Activated effector memory CD4-positive, alpha-beta T cell treated with anti-CD3 and anti-CD28 coated beads, Interleukin-2, amount 50 U/mL, for 16 hours (primary cell): Measurements from ENCODE around the gene ASB18.
"Not testable (repeated sequence)": the region's sequence is repeated elsewhere in the genome, so short reads cannot be mapped to it uniquely, and the experiment has no call there.

Experiments
- DNase-seq: peaks from one replicate; pipeline ENCODE4 v3.0.0-alpha.2; 2020

The ASB18 gene

DNA sequence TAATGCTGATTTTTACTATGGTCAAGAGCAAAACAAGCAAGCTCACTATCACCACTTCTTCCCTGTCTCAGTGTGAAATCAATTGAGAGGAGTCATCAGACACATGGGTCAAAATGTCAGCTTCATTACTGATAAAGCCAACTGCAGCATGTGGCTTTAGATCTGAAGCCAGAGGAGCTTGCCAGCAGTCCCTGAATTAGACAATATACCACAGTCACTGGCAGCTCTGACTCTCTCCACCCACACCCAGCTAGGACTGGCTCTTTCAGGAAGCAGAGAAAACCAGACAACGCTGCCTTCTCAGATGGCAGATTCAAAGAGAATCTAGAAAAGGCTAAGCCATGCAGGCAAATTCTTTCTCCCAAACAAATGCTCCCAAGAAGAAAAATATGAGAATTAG is 20.0 kb upstream of the ASB18 start:
- DNase-seq, result no peak

DNA sequence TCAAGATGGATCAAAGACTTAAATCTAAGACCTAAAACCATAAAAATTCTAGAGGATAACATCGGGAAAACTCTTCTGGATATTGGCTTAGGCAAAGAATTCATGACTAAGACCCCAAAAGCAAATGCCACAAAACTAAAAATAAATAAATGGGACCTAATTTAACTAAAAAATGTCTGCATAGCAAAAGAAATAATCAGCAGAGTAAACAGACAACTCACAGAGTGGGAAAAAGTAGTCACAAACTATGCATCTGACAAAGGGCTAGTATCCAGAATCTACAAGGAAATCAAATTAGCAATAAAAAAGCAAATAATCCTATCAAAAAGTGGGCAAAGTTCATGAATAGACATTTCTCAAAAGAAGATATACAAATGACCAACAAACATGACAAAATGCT is 18.2 kb upstream of the ASB18 start:
- no peak for DNase-seq

DNA sequence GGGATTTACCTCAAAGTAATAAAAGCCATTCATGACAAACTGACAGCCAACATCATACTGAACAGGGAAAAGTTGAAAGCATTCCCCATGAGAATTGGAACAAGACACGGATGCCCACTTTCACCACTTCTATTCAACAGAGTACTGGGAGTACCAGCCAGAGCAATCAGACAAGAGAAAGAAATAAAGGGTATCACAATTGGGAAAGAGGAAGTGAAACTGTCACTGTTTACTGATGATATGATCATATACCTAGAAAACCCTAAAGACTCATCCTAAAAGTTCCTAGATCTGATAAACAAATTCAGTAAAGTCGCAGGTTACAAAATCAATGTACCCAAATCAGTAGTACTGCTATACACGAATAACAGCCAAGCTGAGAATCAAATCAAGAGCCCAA is 17.2 kb upstream of the ASB18 start:
- DNase-seq, result no peak

DNA sequence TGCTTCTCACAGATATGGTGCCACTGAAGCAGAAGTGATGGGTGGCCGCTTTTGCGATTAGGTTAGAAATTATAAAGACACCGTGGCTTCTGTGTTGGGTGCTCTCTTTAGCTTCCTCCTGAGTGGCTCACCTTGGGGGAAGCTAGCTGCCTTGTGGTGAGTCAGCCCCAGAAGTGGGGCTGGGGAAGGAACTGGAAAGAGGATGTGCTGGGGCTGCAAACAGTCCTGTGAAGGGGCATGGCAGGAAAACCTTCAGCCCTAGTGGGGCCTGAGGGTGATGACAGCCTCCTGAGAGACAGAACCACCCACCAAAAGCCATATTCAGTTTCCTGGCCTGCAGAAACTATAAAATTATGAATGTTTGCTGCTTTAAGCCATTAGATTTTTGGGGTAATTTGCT is 8.9 kb upstream of the ASB18 start:
- no peak for DNase-seq

DNA sequence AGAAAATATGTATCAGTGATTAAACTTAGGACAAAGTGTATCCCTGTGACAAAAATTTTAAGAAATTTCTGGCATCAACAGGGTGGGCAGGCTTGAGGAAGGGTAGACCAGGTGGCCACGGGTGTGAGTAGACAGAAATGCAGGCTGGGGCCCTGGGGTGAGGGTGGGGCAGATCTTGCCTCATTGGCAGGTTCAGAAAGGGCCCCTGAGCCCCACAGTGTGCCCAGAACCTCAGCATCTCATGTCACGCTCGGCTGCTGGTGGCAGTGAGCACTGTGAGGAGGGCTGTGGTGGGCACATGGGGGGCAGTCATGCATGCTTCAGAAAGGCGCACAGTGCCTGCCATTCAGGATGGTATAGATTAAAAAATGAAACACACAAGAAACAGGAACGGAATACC is 7.6 kb upstream of the ASB18 start:
- DNase-seq, result no peak

DNA sequence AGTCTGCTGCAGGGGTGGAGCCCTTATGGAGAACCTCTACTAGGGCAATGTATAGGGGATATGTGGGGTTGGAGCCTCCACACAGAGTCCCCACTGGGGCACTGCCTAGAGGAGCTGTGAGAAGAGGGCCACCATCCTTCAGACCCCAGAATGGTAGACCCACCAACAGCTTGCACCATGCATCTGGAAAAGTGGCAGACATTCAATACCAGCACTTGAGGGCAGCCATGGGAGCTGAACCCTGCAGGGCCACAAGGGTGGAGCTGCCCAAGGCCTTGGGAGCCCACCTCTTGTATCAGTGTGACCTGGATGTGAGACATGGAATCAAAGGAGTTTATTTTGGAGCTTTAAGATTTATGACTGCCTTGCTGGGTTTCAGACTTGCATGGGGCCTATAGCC is 5.7 kb upstream of the ASB18 start:
- DNase-seq, result not testable (repeated sequence)

DNA sequence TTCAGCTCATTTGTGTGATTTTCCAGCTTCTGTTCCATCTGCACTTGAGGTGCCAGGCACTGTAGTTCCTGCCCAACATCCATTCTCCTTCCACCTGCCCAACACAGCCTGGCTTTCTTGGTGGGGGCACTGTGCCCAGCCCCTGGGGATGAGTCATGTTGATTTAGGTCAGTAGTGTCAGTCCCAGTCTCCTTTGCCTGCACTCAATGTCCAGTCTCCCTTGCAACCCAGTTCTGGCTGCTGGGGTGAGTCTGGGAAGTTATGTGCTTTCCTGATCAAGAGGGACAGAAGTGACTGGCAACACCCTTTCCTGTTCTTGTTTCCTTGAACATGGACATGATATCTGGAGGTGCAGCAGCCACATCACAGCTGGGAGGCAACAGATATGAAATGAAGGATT is 1.5 kb upstream of the ASB18 start:
- no peak for DNase-seq

DNA sequence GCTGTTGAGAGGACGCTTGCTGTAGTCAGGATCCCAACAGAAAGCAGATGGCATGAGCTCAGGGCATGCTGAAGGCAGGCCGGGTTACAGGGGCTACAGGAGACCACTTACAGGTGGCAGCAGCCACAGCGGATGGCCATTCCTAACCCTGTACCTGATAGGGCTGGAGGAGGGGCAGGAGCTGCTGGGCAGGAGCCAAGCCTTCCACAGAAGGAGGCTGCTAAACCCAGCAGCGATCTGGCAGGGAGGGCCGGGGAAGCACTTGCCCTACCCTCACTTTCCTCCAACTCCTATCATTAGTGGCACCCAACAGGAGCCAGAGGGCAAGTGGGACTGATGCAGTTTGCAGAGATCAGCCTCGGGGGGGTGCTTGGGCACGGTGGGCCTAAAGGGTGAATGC is 2.0 kb downstream of the ASB18 start:
- no peak for DNase-seq

DNA sequence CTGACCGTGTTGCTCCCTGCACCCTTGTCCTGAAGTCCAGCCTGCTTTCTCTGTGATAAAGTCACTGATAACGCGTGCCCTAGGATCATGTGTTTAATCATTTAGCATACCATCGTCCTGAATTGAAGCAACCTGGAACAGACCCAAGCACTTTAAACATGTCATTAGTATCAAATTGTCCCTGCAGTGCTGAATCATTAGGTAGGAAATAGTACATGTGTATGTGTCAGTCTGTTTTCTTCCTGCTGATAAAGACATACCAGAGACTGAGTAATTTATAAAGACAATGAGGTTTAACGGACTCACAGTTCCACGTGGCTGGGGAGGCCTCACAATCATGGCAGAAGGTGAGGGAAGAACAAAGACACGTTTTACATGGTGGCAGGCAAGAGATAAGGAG is 2.8 kb downstream of the ASB18 start:
- DNase-seq, result no peak

DNA sequence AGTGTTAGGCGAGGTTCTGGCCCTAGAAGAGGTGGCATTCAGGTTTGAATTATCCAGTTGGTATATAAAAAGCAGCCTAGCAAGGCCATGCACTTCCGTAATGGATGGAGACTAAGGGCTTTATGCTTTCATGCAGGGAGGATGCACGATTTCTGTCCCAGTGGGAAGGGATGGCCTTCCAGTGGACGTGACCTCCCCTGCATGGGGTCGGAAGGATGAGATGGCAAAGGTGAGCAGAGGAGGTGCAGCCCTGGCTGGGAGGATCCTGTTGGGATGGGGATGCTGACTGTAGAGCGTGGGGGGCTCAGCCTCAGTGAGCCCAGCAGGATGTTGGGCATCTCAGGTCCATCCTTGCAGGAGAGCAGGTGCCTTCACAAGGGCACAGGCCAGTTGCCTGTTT is 4.8 kb downstream of the ASB18 start:
- no peak for DNase-seq

DNA sequence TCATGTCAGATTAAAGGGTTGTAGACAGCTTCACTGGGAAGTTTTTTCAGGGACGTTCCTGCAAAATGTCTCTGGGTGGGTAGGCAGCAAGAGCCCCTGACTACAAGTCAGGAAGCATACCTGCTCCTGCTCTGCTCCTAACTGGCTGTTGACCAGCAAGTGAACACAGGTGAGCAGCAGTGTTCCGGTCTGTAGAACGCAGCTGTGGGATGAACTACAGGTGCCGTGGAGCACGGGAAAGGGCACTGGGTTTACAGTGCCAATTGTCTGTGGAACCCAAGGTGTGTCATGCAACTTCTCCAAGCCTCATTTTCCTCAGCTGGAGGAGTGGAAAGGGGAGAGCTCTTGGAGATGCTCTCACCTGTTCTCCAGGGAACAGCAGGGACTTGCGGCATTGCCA is 6.6 kb downstream of the ASB18 start:
- DNase-seq, result no peak

DNA sequence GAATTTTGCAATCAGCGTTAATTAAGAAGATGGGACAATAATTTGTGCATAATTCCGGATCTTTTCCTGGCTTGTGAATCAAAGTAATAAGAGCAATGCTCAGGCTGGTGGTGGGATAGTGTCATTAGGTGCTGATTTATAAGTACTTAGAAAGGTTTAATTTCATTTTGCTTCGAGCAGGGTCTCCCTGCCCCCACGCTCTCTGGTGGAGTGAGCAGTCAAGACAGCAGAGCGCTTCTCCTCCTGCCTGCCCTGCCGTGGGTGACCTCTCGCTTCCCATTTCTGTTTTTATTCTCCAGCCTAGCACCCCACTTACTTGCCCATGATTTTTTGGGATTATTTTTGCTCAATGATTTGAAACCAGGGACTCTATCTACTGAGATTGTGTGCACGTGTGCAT is 7.1 kb downstream of the ASB18 start:
- no peak for DNase-seq

DNA sequence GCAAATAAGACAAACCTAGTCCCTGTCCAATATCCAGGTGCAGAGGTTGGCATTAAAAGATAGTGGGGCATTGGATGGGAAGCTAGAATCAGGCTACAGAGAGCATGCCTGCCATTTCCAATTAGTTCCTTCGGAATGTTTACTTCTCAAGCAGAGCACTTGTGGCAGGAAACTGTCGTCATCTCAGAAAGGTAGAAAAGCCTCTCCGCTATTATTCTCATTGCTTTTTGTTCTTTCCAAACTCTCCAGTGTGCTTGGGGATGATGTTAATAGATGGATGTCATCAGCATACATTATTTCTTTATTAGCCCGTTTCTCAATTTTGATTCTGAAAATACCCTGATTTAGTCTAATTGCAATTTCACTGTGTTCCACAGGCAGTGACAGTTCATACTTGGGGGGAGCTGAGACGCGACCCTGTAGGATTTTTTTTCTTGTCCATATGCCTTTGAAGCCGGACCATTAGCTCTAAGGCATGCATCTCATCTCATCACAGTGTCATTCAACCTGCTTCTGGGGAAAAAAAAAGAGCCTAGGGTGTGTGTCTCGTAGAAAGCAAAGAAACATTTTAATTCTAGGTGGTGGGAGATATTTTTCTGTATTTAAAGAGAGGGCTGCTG is 7.7 kb downstream of the ASB18 start:
- no peak for DNase-seq

DNA sequence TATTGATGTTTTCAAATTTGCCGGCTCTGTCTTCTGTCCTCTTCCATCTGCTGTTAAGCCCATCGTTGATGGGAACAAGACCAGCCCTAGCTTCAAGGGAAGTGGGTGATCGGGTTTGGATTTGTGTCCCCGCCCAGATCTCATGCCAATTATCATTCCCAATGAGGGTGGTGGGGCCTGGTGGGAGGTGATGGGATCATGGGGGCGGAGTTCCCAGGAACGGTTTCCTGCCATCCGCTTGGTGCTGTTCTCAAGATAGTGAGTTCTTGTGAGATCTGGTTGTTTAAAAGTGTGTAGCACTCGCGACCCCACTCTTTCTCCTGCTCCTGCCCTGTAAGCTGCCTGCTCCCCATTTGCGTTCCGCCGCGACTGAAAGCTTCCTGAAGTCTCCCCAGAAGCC is 9.5 kb downstream of the ASB18 start:
- DNase-seq, result no peak

DNA sequence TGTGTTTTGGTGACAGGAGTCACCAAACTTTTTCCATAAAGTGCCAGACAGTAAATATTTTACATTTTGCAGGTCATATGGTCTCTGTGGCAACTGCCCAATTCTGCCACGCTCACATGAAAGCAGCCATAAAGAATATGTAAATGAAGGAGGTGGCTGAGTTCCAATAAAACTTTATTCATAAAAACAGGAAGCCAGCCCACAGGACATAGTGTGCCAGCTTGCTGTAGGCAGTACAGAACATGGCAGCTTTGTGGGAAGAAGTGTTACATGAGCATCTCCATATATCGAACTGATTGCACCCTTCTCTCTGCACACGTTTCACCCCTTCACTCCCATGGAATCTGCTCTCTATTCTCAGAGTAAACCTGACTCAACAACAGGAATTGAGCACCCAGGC is 10.2 kb downstream of the ASB18 start:
- DNase-seq, result no peak

DNA sequence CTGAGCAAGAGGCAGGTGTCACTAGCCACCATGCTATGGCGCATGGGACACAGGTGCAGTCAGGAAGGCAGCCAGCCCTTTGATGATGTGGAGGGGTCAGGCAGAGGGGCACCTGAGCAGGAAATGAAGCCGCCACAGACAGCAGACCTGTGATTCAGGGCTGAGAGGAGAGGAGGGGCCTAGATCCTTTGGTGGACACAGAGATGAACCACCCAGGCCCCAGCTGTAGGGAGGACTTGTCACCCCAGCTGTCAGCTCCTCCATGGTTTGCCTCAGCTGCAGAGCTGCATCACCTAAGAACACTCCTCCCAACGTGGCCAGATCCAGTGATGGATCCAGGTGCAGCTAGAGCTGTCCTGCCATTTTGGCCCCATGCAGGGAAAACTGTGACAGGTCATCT is 11.6 kb downstream of the ASB18 start:
- DNase-seq, result no peak

DNA sequence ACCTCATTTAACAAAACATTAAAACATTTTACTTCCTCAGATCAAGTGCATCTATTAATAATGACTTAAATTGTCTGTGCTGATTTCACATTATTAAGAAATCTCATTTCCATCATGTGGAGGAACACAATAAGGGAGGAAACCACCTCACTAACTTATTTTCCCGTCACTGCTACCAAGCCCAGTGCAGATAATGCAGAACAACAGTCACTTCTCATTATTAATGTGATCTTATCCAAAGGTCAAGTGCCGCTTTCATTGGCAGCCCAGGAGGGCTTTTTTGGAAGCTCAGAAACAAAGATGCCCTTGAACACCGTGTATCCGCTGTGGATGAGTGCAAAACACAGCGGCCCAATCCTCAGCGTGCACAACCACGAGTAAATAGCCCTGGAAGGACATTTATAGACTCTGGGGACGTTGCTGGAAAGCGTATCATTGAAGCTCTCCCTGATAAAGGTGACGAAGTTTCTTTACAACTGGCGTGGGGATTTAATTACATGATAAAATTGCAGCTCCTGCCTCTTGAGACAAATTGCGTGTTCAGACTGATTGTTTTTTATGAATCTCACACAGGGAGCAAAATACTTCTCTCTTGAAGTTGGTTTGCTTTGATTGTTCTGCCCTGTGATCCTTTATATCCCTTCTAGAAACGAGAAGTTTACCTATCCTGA is 13.2 kb downstream of the ASB18 start:
- DNase-seq, result no peak

DNA sequence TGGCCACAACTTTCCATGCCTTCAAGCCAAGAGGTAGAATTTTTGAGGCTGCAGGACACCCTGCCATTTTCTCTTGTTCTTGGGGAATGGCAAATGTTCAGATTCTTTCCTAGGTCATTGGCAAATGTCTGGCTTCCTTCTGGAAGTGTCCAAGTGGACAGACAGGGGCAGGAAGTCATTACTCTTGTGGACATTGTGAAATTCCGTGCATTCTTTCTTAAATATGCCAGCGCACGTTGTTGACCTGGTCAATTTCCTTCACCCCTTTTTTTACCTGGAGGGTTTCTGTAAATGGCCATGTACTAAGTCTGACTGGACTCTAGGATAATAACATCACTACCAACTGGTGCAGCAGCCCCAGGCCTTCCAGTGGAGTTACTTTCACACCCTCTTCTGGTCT is 13.9 kb downstream of the ASB18 start:
- no peak for DNase-seq

DNA sequence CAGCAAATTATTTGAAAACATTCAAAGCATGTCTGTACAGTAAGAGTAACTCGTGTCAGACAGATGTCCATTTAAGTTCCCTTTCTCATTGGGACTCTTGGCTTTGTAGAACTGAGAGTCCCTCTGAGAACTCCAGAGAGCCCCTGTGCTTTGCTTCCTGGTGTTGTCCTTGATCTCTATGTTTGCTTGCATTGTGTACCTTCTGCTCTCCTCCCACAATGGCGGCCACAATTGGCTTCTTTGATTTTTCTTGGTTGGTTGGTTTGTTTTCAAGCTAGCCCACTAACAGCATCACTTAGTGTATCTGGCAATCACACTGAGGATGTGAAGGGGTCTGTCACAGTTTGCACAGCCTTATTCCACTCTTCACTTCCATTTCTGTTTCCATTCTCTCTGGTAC is 15.1 kb downstream of the ASB18 start:
- no peak for DNase-seq

DNA sequence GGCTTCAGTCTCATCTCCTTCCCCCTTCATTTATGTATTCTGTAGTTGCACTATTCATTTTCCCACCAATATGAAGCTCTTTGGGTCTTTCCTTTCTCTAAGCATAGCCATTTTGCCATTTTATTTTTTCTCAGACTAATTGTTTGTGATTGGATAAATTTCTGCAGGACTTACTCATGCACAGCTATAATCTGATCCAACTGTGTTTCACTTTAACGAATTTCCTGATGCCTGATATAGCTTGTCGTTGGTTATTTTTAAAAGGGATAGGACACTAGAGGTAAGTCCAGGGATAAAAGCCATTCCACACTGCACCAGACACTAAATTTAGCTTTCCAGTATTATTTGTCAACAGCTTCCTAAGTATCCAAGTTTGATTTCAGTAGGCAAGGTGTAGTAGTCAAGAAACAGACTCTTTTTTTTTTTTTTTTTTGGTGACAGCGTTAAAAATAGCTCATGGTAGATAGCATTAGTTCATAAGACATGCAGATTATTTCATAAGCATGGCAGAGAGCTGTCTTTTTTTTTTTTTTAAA is 17.4 kb downstream of the ASB18 start:
- DNase-seq, result no peak

DNA sequence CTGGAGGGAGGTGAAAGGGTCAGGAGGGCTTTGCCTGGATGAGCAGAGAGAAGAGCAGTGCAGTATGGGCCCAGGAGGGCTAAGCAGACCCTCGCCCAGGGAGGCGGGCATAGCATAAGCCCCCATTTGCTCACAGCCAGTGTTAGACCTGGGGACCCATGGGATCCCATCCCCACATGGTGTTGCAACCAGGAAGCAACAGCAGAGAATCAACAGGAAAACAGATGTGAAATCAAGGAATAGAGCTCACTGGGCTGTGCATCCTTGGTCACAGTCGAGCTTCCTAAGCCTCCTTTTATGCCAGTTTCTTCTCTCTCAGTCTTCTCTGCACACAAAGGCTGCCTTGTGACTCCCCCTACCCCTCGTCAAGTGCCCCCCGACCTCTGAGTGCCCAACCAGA is 19.9 kb downstream of the ASB18 start:
- no peak for DNase-seq

DNA sequence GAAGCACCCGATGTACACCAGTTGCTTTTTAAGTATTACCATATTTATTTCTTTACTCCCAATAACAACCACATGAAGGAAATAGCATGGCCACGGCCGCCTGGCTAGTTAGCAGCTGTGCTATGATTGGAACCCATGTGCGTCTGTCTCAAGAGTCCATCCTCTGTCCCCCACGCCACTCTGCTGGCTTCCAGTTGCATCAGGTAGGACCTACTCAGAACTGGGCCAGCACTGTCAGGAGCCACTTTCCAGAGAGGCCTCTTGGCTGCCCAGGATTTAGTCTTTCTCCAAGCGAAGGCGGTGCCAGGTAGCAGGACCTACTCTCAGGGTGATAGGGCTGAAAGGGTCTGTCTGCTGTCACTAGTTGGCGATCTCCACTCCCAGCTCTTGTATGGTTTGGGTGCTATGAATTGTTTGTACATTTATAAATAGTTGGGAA is 22.1 kb downstream of the ASB18 start:
- no peak for DNase-seq

DNA sequence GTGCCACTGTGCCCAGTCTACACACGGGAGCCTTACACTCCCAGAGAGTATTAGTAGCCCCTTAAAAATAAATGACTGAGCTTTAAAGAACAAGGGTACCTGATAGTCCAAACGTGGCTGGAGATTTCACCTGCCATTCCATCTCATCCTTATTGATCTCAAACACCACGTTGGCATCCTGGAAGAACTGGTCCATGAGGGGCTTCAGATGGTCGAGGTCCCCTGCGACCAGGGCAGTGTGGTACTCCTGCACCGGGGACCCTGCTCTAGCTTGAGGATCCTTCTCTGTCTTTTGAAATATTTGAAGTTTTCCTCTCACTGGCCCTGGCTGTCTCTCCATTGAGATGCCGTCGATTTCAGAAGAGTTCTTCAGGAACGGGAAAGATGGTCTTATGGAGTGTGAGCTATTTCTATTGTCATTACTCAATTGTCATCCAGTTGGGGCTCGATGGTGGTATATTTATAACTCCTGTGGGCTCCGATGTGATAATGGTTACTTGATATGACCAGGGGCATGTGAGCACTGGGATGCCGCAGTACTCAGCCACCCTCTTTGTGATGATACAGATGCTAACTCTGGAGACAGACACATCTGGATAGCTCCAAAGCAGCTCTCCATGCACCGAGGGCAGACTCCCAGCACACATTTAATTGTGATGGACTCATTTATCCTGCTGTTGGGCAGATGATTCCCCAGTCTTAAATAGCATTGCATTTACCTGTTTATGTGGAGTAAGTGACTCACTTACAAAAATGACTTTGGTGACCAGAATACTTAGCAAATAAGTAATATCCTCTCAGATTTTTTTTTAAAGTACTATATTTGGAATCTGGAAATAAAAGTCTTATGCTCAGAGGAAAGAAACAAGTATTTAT is 22.8 kb downstream of the ASB18 start:
- DNase-seq, result no peak
